HL-60/S4 (cell line): ENCODE measurements around the gene ATN1.

ENCODE experiments used
- in situ Hi-C: fragments of 300-500 bp; cut with MboI; formaldehyde crosslinking; loops from 2 replicates; pipeline ENCODE4 v1.14.3; 2022; ENCODE audit warnings: low sequenced_read_pairs

ATN1 gene

DNA sequence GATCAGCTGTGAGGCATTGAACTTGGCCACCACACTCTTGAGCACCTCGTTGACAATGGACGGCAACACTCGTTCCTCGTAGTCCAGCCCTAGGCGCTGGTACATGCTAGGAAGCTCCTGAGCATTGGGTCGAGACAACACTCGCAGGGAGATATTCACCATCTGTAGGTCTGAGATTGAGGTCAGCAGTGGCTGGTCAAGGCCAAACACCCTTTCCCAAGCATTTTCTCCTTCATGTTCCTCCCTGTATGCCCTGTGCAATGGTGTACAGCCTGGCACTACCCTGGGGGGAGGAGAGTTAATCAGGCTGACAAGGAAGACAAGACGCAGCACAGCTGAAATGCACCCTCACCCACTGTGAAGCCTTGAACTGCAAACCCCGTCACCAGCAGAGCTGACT is 40.7 kb downstream of the ATN1 start:
- in situ Hi-C loops: no loop called here

DNA sequence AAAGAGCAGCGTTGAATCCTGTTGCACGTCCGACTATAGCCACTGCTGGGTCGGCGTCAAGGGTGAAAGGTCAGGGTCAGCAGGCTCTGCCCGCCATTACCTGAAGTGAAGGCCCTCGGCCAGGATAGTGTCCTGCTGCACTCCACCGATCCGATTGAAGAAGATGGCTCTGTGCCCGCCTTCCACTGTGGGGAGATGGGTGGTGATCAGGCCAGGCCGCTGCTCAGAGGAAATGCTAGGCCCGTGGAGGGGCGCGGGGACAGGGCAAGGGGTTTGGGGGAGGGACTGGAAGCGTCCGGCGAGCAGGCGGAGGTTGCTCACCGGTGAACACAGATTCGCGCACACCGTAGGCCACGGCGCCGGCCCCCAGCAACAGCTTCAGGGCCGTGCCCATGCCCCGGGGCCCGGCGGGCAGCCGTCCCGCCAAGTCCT is 42.4 kb downstream of the ATN1 start:
- in situ Hi-C loops: no loop called here

DNA sequence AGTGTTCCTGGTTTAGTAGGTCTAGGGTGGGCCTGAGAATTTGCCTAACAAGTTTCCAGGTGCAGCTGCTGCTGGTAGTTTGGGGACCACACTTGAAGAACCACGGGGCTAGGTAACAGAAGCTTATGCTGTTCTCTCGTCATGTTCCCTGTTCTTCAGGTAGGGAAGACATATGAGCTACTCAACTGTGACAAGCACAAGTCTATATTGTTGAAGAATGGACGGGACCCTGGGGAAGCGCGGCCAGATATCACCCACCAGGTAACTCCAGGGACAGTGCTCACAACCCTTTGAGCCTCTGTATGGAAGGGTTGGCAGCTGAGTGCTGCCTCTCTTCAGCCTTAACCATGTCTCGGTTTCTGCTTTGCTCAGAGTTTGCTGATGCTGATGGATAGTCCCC is 46.4 kb downstream of the ATN1 start:
- in situ Hi-C loops: no loop called here

DNA sequence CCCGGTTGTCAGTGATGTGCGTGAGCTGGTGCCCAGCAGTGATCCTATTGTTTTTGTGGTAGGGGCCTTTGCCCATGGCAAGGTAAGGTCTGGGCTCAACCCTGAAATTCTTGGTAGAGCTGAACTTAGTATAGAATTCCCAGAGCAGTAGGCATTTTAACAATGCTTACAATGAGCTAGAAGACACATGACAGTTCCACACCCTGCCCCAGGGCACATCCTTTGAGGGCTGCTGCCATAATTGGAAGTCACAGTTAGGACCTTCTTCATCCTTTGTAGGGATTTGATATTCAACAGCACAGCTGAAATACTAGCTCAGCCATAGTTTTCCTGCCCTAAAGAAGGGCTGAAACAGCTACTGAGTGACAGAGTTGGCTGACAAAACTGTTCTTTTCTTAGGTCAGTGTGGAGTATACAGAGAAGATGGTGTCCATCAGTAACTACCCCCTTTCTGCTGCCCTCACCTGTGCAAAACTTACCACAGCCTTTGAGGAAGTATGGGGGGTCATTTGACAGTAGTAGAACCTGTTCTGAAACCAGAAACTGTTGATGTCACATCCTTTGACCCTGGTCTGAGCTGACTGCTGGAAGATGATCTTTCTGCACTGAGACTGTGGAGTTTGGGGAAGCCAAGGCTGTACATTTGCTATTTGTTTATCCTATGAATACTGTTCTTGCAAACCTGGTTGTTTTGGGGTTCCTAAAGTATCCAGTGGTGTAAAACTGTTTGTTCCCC is 47.7 kb downstream of the ATN1 start:
- in situ Hi-C loops: no loop called here

DNA sequence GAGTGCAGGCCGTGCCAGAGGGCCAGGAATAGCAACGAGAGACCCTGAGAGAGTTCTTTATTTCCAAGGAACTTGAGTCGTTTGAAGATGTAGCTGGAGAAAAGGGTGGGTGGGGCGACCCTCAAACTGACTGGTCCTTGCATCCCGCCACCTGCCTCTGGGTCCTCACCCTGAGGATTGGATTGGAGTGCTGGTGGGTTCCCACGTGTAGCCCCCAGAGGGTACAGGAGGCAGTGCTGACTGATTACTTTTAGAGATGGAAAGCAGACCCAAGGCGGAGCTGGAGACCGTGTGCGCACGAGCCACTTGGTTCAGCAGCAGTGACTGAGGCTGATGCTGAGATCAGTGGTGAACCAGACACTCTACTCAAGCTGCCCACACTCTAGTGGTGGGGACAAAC is 49.9 kb downstream of the ATN1 start:
- in situ Hi-C loops: no loop called here

DNA sequence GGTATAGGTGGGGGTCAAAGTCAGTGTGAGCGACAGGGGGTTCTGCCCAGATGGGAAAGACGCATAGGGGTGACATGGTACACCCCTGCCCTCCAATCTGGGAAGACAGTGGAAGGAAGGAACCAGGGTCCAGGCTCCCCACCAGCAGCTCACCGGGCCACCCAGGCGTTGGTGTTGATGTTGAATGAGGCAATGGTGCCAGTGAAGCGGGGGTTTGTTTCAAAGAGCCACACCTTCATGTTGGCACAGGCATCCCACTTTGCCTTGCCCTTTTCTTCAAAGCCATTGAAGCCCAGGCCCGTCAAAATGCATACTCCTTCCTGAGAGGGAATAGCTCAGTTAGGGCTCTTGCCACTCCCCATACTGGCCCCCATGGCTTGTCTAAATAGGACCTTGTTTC is 50.4 kb downstream of the ATN1 start:
- in situ Hi-C loops: no loop called here

DNA sequence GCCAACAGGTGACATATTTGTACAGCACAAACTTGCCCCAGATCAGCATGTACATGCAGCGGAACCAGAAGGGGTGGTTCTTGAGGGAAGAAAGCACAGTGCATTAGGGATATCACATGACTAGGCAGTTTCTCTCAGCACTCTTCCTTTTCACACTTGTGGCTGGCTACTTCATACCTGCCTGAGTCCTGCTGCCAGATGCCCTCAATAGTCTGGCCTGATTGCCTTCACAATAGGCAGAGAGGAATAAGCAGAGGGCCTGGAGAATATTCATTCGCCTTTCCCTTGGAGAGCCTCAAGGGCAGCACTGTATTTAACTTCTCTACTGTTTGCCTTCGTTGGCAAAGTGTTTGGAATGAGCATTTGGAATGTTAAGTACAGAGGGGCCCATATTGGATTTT is 50.9 kb downstream of the ATN1 start:
- in situ Hi-C loops: no loop called here

DNA sequence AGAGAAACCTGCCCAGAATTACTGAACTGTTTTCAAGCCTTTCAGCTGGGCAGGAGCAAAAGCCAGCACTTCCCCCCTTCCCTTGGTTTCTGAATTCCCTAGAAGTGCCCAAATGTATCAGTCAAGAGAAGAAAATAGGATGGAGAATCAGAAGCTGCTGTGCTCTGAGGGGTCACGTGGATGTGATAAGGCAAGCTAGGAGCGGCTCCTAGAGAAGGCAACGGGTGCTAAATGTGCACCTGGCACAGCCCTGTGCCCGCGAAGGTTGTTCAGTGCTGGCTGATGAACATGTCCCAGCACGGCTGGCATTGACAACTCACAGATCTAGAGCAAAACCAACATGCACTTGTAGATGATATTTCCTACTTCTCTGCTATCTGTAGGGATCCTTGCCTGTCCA is 51.3 kb downstream of the ATN1 start:
- in situ Hi-C loops: no loop called here

DNA sequence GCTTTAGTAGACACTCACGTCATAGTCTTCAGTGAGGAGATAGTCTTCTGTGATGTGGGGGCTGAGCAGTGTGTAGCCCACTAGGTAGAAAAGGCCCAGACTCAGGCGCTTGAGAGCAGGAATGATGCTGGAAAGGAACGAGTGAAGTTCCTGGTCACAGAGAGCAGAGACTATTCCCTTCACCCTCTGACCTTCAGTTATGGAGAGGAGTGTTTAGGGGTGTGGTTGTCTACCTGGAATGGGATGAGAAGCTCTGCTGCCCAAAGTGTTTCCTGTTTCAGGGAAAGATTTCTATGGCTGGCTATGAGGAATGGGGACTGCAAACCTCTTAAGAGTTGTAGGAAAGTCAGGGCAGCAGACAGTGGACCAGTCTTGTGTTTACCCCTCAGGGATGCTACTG is 51.7 kb downstream of the ATN1 start:
- in situ Hi-C loops: no loop called here

DNA sequence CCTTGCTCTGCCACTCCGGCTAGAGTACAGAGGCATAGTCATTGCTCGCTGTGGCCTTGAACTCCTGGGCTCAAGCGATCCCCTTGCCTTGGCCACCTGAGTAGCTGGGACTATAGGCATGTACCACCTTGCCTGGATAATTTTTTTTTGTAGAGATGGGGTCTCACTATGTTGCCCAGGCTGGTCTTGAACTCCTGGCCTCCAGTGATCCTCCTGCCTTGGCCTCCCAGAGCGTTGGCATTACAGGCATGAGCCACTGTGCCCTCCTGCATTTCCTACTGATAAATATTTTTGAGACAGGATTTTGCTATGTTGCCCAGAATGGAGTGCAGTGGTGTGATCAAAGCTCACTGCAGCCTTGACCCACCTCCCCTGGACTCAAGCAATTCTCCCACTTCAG is 52.3 kb downstream of the ATN1 start:
- in situ Hi-C loops: no loop called here

DNA sequence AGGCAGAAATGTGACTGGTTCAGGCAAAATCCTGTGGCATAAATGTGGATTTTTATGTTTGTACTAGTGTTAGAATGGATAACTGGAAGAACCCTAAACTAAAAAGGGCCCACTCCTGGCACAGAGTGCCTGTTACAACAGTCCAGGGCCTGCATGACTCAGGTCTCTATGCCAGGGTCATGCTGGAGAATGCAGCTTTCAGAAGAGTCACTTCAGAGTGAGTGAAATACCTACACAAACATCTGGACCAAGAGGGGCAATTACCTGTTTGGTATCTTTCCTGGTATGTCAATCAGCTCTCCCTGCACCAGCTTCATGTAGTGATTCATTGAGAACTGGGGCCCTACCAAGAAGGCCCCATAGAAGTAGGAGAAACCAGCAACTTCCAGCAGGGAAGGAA is 53.0 kb downstream of the ATN1 start:
- in situ Hi-C loops: no loop called here

DNA sequence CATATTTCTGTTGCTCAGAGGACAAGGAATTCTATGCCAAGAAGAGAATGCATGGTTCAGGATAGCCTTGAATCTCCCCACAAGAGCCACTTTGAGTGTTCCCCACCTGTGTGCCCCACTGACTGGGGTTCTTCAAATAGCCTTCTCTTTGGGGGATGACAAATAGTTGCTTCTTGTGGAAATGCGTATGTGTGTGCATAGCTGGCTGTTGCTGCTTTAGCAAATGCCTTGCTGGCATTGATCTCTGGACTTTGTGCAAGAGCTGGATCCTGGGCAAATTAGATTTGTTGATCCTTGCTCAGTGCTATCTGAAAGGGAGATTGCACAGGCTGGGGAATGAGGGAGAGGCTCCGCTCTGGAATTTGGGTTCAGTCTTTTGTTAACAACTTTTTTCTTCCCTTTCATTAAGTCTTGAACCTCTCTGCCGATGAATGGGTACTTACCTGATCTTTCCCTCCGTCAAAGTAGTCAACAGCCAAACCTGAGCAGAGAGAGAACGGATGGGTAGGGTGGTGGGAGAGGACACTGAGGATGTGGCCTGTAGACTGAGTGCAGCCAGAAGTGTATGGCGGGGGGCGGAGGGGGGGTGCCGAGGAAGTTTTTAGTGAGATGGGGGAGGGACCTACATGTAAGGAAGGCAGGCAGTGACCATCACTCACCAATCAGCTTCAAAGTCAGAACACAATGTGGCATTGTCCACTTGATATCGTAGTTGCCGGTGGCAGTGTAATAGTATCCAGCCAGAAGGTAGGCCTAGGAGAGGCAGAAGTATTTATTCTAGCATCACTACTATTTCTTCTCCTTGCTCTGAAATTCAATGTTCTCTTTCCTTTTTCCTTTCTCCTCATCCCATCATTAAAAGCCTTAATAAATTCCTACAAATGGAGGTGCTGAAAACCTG is 53.6 kb downstream of the ATN1 start:
- in situ Hi-C loops: no loop called here

DNA sequence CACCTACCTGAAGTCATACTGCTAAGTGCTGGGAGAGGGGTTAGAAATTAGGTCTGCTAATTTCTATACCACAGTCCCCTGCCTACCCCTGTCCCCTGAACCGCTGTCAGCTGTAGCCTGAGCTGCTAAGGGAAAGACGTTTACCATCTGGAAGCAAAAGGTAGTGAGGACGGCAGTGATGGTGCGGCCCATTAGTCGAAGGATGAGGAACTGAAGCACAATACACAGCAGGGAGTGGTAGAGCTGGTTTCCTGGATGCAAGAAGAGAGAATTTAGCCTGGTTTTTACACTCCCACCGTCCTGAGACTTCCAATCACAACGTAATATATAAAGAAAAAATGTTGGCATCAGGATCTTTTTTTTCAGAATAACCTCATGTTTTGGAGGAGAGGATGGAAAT is 54.8 kb downstream of the ATN1 start:
- in situ Hi-C loops: no loop called here

DNA sequence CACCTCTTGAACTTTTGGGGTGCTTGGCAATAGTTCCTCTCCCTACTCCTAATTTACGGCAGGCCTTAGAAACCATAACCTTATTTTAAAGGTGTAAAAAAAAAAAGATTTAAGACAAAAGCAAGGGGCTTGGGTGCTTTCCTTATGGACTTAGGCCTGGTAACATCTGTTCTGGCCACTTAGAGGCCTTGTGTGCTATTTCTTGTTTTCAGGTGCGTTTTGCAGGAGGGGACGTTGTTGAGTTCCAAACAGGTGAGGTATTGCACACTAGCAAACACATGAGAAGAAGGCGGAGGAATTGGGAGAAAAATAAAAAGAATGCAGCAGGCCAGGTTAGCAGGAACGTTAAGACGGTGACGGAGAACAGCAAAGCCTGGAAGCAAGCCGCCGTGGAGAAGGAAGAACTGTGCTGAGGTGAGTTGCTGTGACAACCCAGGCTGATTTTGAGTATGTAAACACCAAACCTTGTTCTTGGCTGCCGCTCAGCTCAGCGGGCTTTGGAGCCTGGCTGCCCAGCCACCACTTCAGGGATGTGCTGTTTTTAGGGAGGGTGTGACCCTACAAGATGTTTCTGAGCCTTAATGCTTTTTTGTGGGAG is 60.3 kb downstream of the ATN1 start:
- in situ Hi-C loops: no loop called here
